AG10803 (cell line): ENCODE measurements around the gene NPTX2.

ENCODE experiments used
- DNase-seq: peaks from one replicate; pipeline ENCODE4 v3.0.0; 2010; ENCODE audit warnings: low read depth
- H3K4me3 ChIP-seq: 2 replicates; pipeline ENCODE4 v1.5.1; 2011; ENCODE audit warnings: mild to moderate bottlenecking, low read length, control low read depth
- TF ChIP-seq, protein P1 (sequence below): conservative IDR thresholded peaks from 2 replicates; pipeline ENCODE4 v1.5.1; 2011; ENCODE audit warnings: mild to moderate bottlenecking, low read length, control low read depth, inconsistent platforms

The NPTX2 gene

DNA sequence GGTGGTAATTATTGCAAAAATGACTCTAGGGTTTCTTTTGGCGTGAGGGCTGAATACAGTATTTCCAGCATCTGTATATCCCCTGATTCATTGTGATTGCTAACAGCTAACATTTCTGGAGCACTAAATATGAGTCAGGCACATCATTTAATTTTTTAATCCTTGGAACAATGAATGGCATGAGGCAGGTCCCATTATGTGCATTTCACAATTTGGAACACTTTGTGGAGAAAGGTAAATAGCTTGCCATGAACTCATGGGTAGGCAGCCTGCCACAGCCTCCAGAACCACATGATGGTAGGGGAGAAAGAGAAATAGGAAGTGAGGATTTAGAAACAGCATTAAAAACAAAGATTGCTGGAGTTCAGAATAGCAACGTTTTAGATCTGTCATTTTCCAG is 1.7 kb downstream of the NPTX2 start:
- H3K4me3 ChIP-seq: no peak overlapping the region
- TF ChIP-seq, protein P1, sequence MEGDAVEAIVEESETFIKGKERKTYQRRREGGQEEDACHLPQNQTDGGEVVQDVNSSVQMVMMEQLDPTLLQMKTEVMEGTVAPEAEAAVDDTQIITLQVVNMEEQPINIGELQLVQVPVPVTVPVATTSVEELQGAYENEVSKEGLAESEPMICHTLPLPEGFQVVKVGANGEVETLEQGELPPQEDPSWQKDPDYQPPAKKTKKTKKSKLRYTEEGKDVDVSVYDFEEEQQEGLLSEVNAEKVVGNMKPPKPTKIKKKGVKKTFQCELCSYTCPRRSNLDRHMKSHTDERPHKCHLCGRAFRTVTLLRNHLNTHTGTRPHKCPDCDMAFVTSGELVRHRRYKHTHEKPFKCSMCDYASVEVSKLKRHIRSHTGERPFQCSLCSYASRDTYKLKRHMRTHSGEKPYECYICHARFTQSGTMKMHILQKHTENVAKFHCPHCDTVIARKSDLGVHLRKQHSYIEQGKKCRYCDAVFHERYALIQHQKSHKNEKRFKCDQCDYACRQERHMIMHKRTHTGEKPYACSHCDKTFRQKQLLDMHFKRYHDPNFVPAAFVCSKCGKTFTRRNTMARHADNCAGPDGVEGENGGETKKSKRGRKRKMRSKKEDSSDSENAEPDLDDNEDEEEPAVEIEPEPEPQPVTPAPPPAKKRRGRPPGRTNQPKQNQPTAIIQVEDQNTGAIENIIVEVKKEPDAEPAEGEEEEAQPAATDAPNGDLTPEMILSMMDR: no peak
- peak; percentile 15 for DNase-seq

DNA sequence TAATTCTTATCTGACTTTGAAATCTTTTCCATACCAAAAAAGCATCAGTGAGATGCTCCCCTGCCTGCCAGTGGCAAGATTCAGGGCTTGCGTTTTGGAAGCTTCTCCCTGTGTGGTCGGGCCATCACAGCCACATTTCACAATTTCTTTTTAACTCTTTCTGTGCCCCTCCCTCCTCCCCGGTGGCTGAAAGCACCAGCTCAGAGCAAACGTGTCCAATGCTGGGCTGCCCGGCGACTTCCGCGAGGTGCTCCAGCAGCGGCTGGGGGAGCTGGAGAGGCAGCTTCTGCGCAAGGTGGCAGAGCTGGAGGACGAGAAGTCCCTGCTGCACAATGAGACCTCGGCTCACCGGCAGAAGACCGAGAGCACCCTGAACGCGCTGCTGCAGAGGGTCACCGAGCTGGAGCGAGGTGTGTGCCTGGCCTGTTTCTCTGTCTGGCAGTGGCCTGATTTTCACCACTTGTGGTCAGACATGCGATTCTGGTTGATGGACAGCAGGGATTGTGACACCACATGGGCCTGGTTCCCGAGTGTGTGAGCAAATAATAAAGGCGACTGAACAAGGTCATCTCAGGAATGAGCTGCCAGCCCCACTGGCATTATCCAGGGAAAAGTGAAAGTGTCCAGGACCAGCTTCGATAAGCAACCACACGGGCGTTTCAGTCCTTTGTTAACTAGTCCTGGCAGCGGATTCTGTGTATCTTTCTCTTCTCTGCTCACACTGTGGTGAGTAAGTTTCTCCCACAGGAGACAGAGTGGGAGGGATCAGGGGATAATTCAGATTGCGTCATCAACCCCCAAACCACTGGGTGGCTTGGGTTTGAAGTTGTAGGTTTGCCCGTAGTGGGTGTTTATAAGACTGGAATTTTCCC is 2.6 kb downstream of the NPTX2 start:
- TF ChIP-seq, protein P1: no peak
- DNase-seq: peak; percentile 10
- H3K4me3 ChIP-seq: peak overlapping the region; percentile 23

DNA sequence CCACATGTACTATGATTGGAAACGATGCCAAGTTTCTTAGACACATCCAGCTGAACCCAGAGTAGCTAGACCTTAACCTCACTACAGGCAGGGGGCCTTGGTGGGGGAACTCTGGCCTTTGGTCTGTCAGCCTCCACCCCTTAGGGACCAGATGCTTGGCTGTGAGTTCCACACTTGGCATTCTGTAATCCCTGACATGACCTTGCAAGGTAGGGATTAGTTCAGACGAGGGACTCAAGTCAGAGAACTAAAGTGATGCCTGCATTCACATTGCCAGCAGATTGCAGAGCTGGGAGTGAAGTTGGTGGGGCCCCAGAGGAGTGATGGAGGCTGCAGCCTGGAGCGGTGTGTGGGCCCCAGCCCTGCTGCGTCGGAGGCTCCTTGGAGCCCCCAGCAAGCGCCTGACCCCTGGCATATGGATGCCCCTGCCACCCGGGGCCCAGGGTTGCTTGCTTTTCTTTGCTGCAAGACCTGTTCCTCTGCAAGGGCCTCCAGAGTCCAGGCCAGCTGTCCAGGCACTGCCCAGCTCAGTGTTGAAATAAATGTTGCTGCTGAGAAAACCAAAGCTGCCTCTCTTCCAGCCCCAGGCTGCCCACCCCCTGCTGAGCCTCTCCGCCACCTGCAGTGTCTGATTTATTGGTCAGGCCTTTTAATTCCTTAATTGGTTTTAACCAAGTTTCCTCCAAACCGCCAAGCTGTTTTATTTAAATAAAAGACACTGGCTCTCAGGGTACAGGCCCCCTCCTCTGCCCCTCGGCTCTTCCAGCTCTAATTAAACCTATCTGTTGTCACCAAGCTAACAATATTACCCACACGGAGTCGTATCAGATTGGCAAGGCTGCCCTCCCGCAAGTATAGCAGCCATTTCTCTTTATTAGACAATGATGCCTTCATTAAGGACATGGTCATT is 4.7 kb downstream of the NPTX2 start:
- no peak for DNase-seq
- TF ChIP-seq, protein P1: no peak
- H3K4me3 ChIP-seq: no peak overlapping the region

DNA sequence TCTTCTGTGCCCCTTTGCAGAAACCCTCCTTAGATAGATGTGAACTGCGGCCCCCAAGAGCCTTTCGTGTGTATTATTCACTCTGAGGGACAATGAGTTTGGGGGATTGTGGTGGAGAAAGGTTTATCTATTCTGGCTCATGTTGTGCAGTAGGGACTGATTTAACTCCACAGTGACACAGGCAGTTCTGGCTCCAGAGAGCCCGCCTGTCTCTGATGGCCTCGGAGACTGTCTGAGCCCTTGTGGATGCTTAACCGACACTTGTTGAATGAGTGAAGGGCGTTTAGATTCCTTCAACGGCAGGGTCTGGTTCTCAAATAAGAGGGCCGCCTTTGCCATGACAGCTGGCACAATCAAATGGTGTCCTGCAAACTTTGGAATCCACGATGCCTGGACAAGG is 5.8 kb downstream of the NPTX2 start:
- TF ChIP-seq, protein P1: no peak
- no peak for DNase-seq

DNA sequence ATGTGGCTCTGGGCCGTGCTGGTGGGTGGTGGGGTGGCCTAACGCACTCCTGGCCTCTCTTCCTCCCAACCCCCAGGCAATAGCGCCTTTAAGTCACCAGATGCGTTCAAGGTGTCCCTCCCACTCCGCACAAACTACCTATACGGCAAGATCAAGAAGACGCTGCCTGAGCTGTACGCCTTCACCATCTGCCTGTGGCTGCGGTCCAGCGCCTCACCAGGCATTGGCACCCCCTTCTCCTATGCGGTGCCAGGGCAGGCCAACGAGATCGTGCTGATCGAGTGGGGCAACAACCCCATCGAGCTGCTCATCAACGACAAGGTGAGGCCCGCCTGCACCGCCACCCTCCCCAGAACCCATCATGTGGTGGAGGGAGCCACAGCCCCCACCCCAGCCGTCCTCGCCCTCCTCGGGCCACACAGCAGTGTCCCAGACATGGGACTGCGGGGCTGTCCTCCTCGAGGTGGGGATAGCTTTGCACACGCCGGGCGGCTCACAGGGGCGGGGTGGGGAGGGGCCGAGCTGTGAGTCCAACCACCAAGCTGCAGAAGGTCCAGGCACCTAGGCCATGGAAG is 7.8 kb downstream of the NPTX2 start:
- DNase-seq: no peak

More for the DNA sequence above, 5.8 kb downstream of the NPTX2 start:
- H3K4me3 ChIP-seq: no peak overlapping the region

More for the DNA sequence above, 7.8 kb downstream of the NPTX2 start:
- H3K4me3 ChIP-seq: no peak overlapping the region
- TF ChIP-seq, protein P1: no peak
